SK-N-DZ (cell line): ENCODE results near the gene ESR1.
A peak's percentile ranks its signal among the peaks of the same experiment; 100 is the strongest.
"Not testable (repeated sequence)": the region's sequence is repeated elsewhere in the genome, so short reads cannot be mapped to it uniquely, and the experiment has no call there.

Experiments
- DNase-seq: peaks from one replicate; pipeline ENCODE4 v3.0.0-alpha.2; 2015; ENCODE audit warnings: low spot score

The ESR1 gene

GRCh38 chr6:152053332-152053731 lies 245.8 kb downstream of the ESR1 start:
- DNase-seq = no peak

- no peak for DNase-seq
Measured at GRCh38 chr6:152054441-152054840, 247.0 kb downstream of the ESR1 start.

GRCh38 chr6:152055517-152055916 lies 248.0 kb downstream of the ESR1 start:
- DNase-seq = no peak

- no peak for DNase-seq
Measured at GRCh38 chr6:152057832-152058498, 250.5 kb downstream of the ESR1 start.

- DNase-seq = no peak
Measured at GRCh38 chr6:152059909-152060308, 252.4 kb downstream of the ESR1 start.

GRCh38 chr6:152062476-152062875 lies 255.0 kb downstream of the ESR1 start:
- DNase-seq = no peak

GRCh38 chr6:152063170-152063921 lies 255.9 kb downstream of the ESR1 start:
- no peak for DNase-seq

GRCh38 chr6:152068622-152069261 lies 261.3 kb downstream of the ESR1 start:
- DNase-seq = no peak

- no peak for DNase-seq
Measured at GRCh38 chr6:152070556-152070955, 263.1 kb downstream of the ESR1 start.

GRCh38 chr6:152071318-152071717 lies 263.8 kb downstream of the ESR1 start:
- no peak for DNase-seq

GRCh38 chr6:152071843-152072242 lies 264.4 kb downstream of the ESR1 start:
- DNase-seq = no peak

GRCh38 chr6:152076242-152076641 lies 268.8 kb downstream of the ESR1 start:
- not testable (repeated sequence) for DNase-seq

- no peak for DNase-seq
Measured at GRCh38 chr6:152078001-152078400, 270.5 kb downstream of the ESR1 start.

GRCh38 chr6:152078804-152079203 lies 271.3 kb downstream of the ESR1 start:
- peak; percentile 7 for DNase-seq

GRCh38 chr6:152085451-152085921 lies 278.0 kb downstream of the ESR1 start:
- DNase-seq = no peak

- DNase-seq = no peak
Measured at GRCh38 chr6:152086223-152086873, 278.9 kb downstream of the ESR1 start.

GRCh38 chr6:152087096-152087495 lies 279.6 kb downstream of the ESR1 start:
- DNase-seq = no peak

GRCh38 chr6:152087701-152088100 lies 280.2 kb downstream of the ESR1 start:
- no peak for DNase-seq

- no peak for DNase-seq
Measured at GRCh38 chr6:152089992-152090391, 282.5 kb downstream of the ESR1 start.

- no peak for DNase-seq
Measured at GRCh38 chr6:152091201-152091600, 283.7 kb downstream of the ESR1 start.

- DNase-seq = no peak
Measured at GRCh38 chr6:152091851-152092341, 284.4 kb downstream of the ESR1 start.

GRCh38 chr6:152093711-152094110 lies 286.2 kb downstream of the ESR1 start:
- no peak for DNase-seq
